ENCODE data around the gene MYL9. TPM values are rescaled to one million over a fixed set of nuclear protein-coding genes. Genes with fewer than 3 reads are reported as not detected.

MYL9 gene
- total RNA-seq = 100 to 1,000 TPM in 1 of 2 donors, 10 to 100 TPM in 1; 49.3 to 582 TPM

GRCh38 chr20:36541227-36541767, at the start of gene MYL9:
Gene MYL9, plus strand, starts transcription at chr20:36541519. Its CDS starts 3,366 bp downstream, at chr20:36544885.
- H3K27ac ChIP-seq = peak within 1 kb of the TSS; percentile 80
- H3K4me1 ChIP-seq = no peaks in the 10 kb centered on the region
- H3K36me3 ChIP-seq = no peaks in the 10 kb centered on the region
- peak within 1 kb of the TSS; percentile 66 to 91 for H3K9ac ChIP-seq (ENCODE audit: low read depth in 2 of 2, low read length in 2 of 2)
- intact Hi-C loops (cut with DNase I) = no loop called here
- TF ChIP-seq CTCF (IDR thresholded peaks at IDR 0.05) = no peak
- H3K9me3 ChIP-seq = no peaks in the 10 kb centered on the region
- H3K4me3 ChIP-seq = peak within 1 kb of the TSS; percentile 55
- DNase-seq = peak; percentile 80
- no peaks in the 10 kb centered on the region for H3K27me3 ChIP-seq

GRCh38 chr20:36491901-36492617, 49.3 kb upstream of the MYL9 start:
- Histone ChIP-seq H3K4me1 (peaks cover 6% of the 10 kb centered on the region), H3K27me3 (no peaks in the 10 kb centered on the region), H3K27ac (peak overlapping the region; percentile 55), H3K9ac (ENCODE audit: low read depth in 2 of 2, low read length in 2 of 2) (peak overlapping the region in 1 of 2 donors; percentile 23), H3K36me3 (peaks cover under 1% of the 10 kb centered on the region), H3K4me3 (no peak overlapping the region), H3K9me3 (no peaks in the 10 kb centered on the region)
- DNase-seq = no peak
- no peak for TF ChIP-seq CTCF (IDR thresholded peaks at IDR 0.05)
- intact Hi-C loops (cut with DNase I) = no loop called here

- Histone ChIP-seq H3K4me3 (no peak overlapping the region), H3K9me3 (no peaks in the 10 kb centered on the region), H3K9ac (ENCODE audit: low read depth in 2 of 2, low read length in 2 of 2) (peak overlapping the region in 1 of 2 donors; percentile 4), H3K4me1 (peaks cover 6% of the 10 kb centered on the region), H3K27ac (no peak overlapping the region), H3K27me3 (no peaks in the 10 kb centered on the region), H3K36me3 (peaks cover 6% of the 10 kb centered on the region)
- DNase-seq = peak; percentile 51
- intact Hi-C loops (cut with DNase I) = no loop called here
- TF ChIP-seq CTCF (IDR thresholded peaks at IDR 0.05) = no peak
These were observed 48.1 kb upstream of the MYL9 start for GRCh38 chr20:36493051-36493800.

- intact Hi-C loops (cut with DNase I) = no loop called here
- no peak overlapping the region for H3K9ac ChIP-seq (ENCODE audit: low read depth in 2 of 2, low read length in 2 of 2)
- H3K4me1 ChIP-seq = peaks cover 6% of the 10 kb centered on the region
- peak; percentile 38 for DNase-seq
- H3K27me3 ChIP-seq = no peaks in the 10 kb centered on the region
- H3K27ac ChIP-seq = no peak overlapping the region
- H3K4me3 ChIP-seq = no peak overlapping the region
- H3K36me3 ChIP-seq = peaks cover 6% of the 10 kb centered on the region
- no peaks in the 10 kb centered on the region for H3K9me3 ChIP-seq
- no peak for TF ChIP-seq CTCF (IDR thresholded peaks at IDR 0.05)
These were observed 47.6 kb upstream of the MYL9 start for GRCh38 chr20:36493801-36494114.

- intact Hi-C loops (cut with DNase I) = no loop called here
- H3K36me3 ChIP-seq = peaks cover 6% of the 10 kb centered on the region
- peaks cover 6% of the 10 kb centered on the region for H3K4me1 ChIP-seq
- no peaks in the 10 kb centered on the region for H3K27me3 ChIP-seq
- H3K27ac ChIP-seq = no peak overlapping the region
- no peak for TF ChIP-seq CTCF (IDR thresholded peaks at IDR 0.05)
- no peak for DNase-seq
- no peak overlapping the region for H3K4me3 ChIP-seq
- no peak overlapping the region for H3K9ac ChIP-seq (ENCODE audit: low read depth in 2 of 2, low read length in 2 of 2)
- no peaks in the 10 kb centered on the region for H3K9me3 ChIP-seq
These were observed 44.3 kb upstream of the MYL9 start for GRCh38 chr20:36496707-36497669.
